OCI-M2 (cell line): ENCODE results near the gene CCDC43.
"Not testable (repeated sequence)": the region's sequence is repeated elsewhere in the genome, so short reads cannot be mapped to it uniquely, and the experiment has no call there.

Source experiments
- DNase-seq: peaks from one replicate; lab custom pipeline; 2025; ENCODE audit not compliant: unreplicated experiment; lab: John Stamatoyannopoulos, UW

CCDC43 gene

GRCh38 chr17:44672479-44673093, 17.0 kb downstream of the CCDC43 start:
- peak; percentile 6 for DNase-seq

- no peak for DNase-seq
These were observed 23.6 kb downstream of the CCDC43 start for GRCh38 chr17:44666006-44666405.

GRCh38 chr17:44664867-44665266, 24.7 kb downstream of the CCDC43 start:
- DNase-seq, result no peak

- no peak for DNase-seq
These were observed 26.5 kb downstream of the CCDC43 start for GRCh38 chr17:44663095-44663494.

- DNase-seq, result no peak
These were observed 27.7 kb downstream of the CCDC43 start for GRCh38 chr17:44661835-44662234.

- DNase-seq, result no peak
These were observed 33.4 kb downstream of the CCDC43 start, which contains the start of gene MEIOC for GRCh38 chr17:44655983-44656710. MEIOC (plus strand) TSS chr17:44656468; CDS start chr17:44656614, 146 bp downstream.

GRCh38 chr17:44653954-44654353, 35.6 kb downstream of the CCDC43 start:
- no peak for DNase-seq

GRCh38 chr17:44653384-44653783, 36.2 kb downstream of the CCDC43 start:
- DNase-seq, result no peak

- no peak for DNase-seq
These were observed 36.8 kb downstream of the CCDC43 start for GRCh38 chr17:44652727-44653126.

- DNase-seq, result no peak
These were observed 38.3 kb downstream of the CCDC43 start for GRCh38 chr17:44651228-44651627.

- DNase-seq, result no peak
These were observed 40.6 kb downstream of the CCDC43 start for GRCh38 chr17:44648963-44649362.

- DNase-seq, result no peak
These were observed 41.8 kb downstream of the CCDC43 start for GRCh38 chr17:44647736-44648135.

- DNase-seq, result no peak
These were observed 43.3 kb downstream of the CCDC43 start for GRCh38 chr17:44646280-44646679.

- DNase-seq, result no peak
These were observed 44.2 kb downstream of the CCDC43 start for GRCh38 chr17:44645341-44645740.

GRCh38 chr17:44642834-44643233, 46.7 kb downstream of the CCDC43 start:
- DNase-seq, result no peak

- DNase-seq, result no peak
These were observed 52.5 kb downstream of the CCDC43 start for GRCh38 chr17:44637066-44637465.

- no peak for DNase-seq
These were observed 53.0 kb downstream of the CCDC43 start for GRCh38 chr17:44636562-44636961.

- not testable (repeated sequence) for DNase-seq
These were observed 55.2 kb downstream of the CCDC43 start for GRCh38 chr17:44634401-44634800.

- DNase-seq, result no peak
These were observed 55.6 kb downstream of the CCDC43 start for GRCh38 chr17:44633998-44634397.

GRCh38 chr17:44630703-44631102, 58.9 kb downstream of the CCDC43 start:
- no peak for DNase-seq

GRCh38 chr17:44629314-44629713, 60.3 kb downstream of the CCDC43 start:
- DNase-seq, result no peak
